Osteocyte (in vitro differentiated cells): ENCODE data around the gene LCN6. TPM values are rescaled to one million over a fixed set of nuclear protein-coding genes. Genes with fewer than 3 reads are reported as not detected.
"Not testable (repeated sequence)": the region's sequence is repeated elsewhere in the genome, so short reads cannot be mapped to it uniquely, and the experiment has no call there.

ENCODE experiments used
- DNase-seq: peaks from one replicate; pipeline ENCODE4 v3.0.0; 2021; ENCODE audit warnings: mixed read lengths; ENCODE audit not compliant: unreplicated experiment; ENCODE audit errors: extremely low spot score
- H3K27ac Mint-ChIP-seq: one replicate; pipeline ENCODE4 v1.8.0; 2021; ENCODE audit warnings: mild to moderate bottlenecking, mixed read lengths; ENCODE audit not compliant: unreplicated experiment
- H3K27me3 Mint-ChIP-seq: one replicate; pipeline ENCODE4 v1.8.0; 2021; ENCODE audit warnings: mixed read lengths; ENCODE audit not compliant: unreplicated experiment
- H3K36me3 Mint-ChIP-seq: one replicate; pipeline ENCODE4 v1.8.0; 2021; ENCODE audit warnings: mixed read lengths; ENCODE audit not compliant: unreplicated experiment
- H3K4me1 Mint-ChIP-seq: one replicate; pipeline ENCODE4 v1.8.0; 2021; ENCODE audit warnings: mixed read lengths; ENCODE audit not compliant: unreplicated experiment
- H3K4me3 Mint-ChIP-seq: one replicate; pipeline ENCODE4 v1.8.0; 2021; ENCODE audit warnings: mild to moderate bottlenecking, moderate library complexity, mixed read lengths; ENCODE audit not compliant: unreplicated experiment
- H3K9me3 Mint-ChIP-seq: one replicate; pipeline ENCODE4 v1.8.0; 2021; ENCODE audit warnings: mixed read lengths; ENCODE audit not compliant: unreplicated experiment
- total RNA-seq: library from RNA; stranded (reverse); gene quantifications from 2 replicates; pipeline ENCODE4 v1.2.1, GENCODE V29; 2021
- TF ChIP-seq, protein P1 (sequence below): fragments of 200-600 bp; sonication (generic); IDR thresholded peaks from 2 replicates; pipeline ENCODE4 v1.5.0; 2021; ENCODE audit warnings: antibody characterized with exemption, mild to moderate bottlenecking, moderate library complexity

LCN6 gene
- total RNA-seq, 1 donor from 2014 or later, result not detected

DNA sequence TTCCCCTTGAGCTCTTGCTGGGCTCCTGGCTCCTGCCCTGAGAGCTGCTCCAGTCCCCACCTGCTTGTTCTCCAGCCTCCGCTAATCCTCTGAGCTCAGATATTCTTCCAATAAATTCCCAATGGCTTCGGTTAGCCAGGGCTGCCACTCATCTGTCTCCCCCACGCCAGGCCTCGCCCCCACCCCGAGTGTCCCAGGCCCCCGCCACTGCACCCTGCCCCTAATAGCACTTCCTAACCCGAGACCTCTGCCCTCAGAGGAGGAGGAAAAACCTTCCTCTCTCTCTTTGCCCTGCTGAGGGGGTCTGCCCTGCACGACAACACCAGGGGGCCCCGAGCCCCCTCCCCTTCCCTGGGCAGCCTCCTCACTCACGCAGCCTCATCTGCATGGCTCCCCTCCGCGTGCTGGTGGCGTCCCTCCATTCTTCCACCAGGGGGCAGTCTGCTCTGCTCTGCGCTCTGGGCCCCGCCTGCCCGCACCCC is 21.4 kb upstream of the LCN6 start:
- H3K27ac Mint-ChIP-seq, result no peak overlapping the region
- H3K36me3 Mint-ChIP-seq, result no peaks in the 10 kb centered on the region
- peaks cover 6% of the 10 kb centered on the region for H3K27me3 Mint-ChIP-seq
- TF ChIP-seq, protein P1, sequence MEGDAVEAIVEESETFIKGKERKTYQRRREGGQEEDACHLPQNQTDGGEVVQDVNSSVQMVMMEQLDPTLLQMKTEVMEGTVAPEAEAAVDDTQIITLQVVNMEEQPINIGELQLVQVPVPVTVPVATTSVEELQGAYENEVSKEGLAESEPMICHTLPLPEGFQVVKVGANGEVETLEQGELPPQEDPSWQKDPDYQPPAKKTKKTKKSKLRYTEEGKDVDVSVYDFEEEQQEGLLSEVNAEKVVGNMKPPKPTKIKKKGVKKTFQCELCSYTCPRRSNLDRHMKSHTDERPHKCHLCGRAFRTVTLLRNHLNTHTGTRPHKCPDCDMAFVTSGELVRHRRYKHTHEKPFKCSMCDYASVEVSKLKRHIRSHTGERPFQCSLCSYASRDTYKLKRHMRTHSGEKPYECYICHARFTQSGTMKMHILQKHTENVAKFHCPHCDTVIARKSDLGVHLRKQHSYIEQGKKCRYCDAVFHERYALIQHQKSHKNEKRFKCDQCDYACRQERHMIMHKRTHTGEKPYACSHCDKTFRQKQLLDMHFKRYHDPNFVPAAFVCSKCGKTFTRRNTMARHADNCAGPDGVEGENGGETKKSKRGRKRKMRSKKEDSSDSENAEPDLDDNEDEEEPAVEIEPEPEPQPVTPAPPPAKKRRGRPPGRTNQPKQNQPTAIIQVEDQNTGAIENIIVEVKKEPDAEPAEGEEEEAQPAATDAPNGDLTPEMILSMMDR, result peak; percentile 50
- no peak for DNase-seq
- peaks cover 4% of the 10 kb centered on the region for H3K9me3 Mint-ChIP-seq
- H3K4me3 Mint-ChIP-seq, result no peak overlapping the region
- peaks cover 3% of the 10 kb centered on the region for H3K4me1 Mint-ChIP-seq

DNA sequence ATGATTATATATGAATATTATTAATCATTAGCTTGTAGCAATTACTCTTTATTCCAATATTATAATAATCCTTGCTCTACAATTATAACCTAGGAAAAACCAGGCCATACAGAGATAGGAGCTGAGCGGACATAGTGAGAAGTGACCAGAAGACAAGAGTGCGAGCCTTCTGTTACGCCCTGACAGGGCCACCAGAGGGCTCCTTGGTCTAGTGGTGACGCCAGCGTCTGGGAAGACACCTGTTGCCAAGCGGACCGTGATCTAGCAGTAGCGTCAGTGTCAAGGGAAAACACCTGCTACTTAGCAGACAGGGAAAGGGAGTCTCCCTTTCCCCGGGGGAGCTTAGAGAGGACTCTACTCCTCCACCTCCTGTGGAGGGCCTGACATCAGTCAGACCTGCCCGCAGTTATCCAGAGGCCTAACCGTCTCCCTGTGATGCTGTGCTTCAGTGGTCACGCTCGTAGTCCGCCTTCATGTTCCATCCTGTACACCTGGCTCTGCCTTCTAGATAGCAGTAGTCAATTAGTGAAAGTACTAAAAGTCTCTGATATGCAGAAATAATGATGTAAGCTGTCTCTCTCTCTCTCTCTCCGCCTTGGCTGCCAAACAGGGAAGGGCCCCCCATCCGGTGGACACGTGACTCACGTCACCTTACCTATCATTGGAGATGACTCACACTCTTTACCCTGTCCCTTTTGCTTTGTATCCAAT is 18.2 kb upstream of the LCN6 start:
- H3K4me1 Mint-ChIP-seq, DNase-seq, H3K27ac Mint-ChIP-seq, H3K9me3 Mint-ChIP-seq, H3K27me3 Mint-ChIP-seq, H3K36me3 Mint-ChIP-seq, H3K4me3 Mint-ChIP-seq: not testable (repeated sequence)
- TF ChIP-seq, protein P1, result peak; percentile 62

DNA sequence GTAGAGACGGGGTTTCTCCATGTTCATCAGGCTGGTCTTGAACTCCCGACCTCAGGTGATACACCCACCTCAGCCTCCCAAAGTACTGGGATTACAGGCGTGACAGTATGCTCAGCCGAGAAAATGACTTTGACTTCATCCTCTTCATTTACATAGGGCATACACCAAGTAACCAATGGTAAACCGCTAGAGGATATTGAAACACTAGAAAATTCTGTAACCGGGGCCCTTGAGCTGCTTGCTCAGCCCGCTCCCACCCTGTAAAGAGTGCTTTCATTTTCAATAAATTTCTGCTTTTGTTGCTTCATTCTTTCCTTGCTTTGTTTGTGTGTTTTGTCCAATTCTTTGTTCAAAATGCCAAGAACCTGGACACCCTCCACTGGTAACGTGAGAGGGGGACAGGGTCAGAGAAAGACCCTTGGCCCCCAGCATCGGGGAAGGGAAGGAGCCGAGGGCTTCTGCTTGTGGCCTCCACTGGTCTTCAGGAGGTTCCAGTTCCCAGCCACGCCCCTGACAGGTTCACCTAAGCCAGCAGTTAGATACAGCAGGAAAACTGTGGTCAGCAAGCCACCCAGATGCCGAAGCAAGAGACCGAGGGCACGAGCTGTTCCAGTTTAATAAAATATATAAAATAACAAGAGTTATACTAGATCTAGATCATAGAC is 17.6 kb upstream of the LCN6 start:
- not testable (repeated sequence) for H3K36me3 Mint-ChIP-seq, DNase-seq, H3K9me3 Mint-ChIP-seq, H3K27ac Mint-ChIP-seq, H3K4me3 Mint-ChIP-seq, H3K4me1 Mint-ChIP-seq, H3K27me3 Mint-ChIP-seq

DNA sequence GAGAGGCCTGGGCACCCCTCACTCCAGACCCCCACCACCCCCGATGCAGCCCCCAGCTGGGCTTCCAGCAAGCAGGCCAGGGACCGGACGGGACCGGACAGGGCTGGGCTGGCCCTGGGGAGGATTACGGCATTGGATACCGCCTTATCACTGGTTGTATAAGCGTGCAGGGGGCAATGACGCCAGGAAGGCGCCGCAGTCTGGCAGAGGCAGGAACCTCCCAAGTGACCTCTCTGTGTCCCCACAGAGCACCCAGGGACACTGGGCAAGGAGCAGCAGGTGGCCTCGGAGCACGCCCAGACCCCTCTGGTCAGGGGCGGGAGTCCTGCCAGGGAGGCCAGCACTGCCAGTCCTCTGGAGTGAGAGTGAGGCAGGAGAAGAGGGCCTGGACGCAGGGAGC is 16.7 kb upstream of the LCN6 start:
- Mint-ChIP-seq H3K27me3 (peaks cover 6% of the 10 kb centered on the region), H3K36me3 (no peaks in the 10 kb centered on the region), H3K27ac (no peak overlapping the region), H3K9me3 (no peaks in the 10 kb centered on the region), H3K4me3 (no peak overlapping the region), H3K4me1 (peaks cover 3% of the 10 kb centered on the region)
- DNase-seq, result no peak
- TF ChIP-seq, protein P1, result no peak

DNA sequence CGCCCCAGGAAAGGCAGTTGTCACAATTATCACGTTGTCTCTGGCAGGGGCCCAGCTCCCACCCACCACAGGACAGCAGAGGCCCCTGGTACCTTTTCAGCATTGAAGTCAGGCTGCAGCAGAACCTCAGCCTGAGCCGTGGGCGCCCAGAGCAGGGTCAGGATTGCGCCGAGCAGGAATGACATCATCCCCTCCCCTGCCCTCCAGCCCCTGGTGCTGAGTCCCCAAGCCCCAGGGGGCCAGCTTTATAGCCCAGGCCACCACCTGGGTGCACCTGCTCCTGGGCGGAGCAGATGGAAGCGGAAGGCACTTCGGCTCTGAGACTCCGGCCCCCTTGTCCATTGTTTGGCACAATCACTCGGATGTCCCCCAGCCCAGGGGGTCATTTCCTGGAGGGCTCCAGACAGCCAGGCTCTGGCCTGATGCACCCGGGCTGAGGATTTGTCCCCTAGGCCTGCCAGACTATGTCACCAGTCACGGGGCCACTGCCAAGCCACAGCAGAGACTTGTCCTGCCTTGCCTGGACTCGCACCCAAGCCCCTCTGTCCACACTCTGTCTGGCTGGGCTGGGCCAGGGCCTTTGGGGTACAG is 16.1 kb upstream of the LCN6 start, which contains the start of gene LCN15:
Gene LCN15 (minus strand): TSS at position 218 of the 591 bp plus-strand sequence. CDS start 30 bp downstream, at position 188.
- H3K27me3 Mint-ChIP-seq, result peaks cover 6% of the 10 kb centered on the region
- no peak within 1 kb of the TSS for H3K27ac Mint-ChIP-seq
- H3K4me1 Mint-ChIP-seq, result peaks cover 2% of the 10 kb centered on the region
- H3K9me3 Mint-ChIP-seq, result no peaks in the 10 kb centered on the region
- no peak for DNase-seq
- no peak within 1 kb of the TSS for H3K4me3 Mint-ChIP-seq
- TF ChIP-seq, protein P1, result no peak
- no peaks in the 10 kb centered on the region for H3K36me3 Mint-ChIP-seq
